Transverse colon (tissue), 4 donors: ENCODE results near the gene TENM4. TPM values are rescaled to one million over a fixed set of nuclear protein-coding genes. Genes with fewer than 3 reads are reported as not detected.

Experiments
- DNase-seq: peaks from one replicate; pipeline ENCODE4 v3.0.0-alpha.2; 2019
- H3K27ac ChIP-seq, 4 donors: fragments of 200-600 bp; sonication (generic); 2 replicates each; pipeline ENCODE4 v1.5.1; 2016 to 2018; ENCODE audit warnings: inconsistent platforms in 4 of 4
- H3K27me3 ChIP-seq: fragments of 200-600 bp; sonication (generic); 2 replicates; pipeline ENCODE4 v1.5.1; 2017; ENCODE audit warnings: inconsistent platforms
- H3K36me3 ChIP-seq, 4 donors: fragments of 200-600 bp; sonication (generic); 2 replicates each; pipeline ENCODE4 v1.5.1; 2017 to 2019; ENCODE audit warnings: inconsistent platforms in 4 of 4
- H3K4me1 ChIP-seq, 4 donors: fragments of 200-600 bp; sonication (generic); 2 replicates each; pipeline ENCODE4 v1.5.1; 2017 to 2020; ENCODE audit warnings: inconsistent platforms in 4 of 4
- H3K4me3 ChIP-seq, 4 donors: fragments of 200-600 bp; sonication (generic); 1 replicate in 1 of 4; 2 replicates in 3 of 4; pipeline versions ENCODE4 v1.5.1 to v1.6.1; 2017 to 2019; ENCODE audit warnings: inconsistent platforms in 4 of 4
- H3K9me3 ChIP-seq, 2 donors: fragments of 200-600 bp; sonication (generic); 2 replicates each; pipeline ENCODE4 v1.5.1; 2017 to 2019; ENCODE audit warnings: inconsistent platforms in 2 of 2
- CTCF ChIP-seq, 5 experiments: fragments of 200-600 bp in 3 of 5; fragments of 450-650 bp in 2 of 5; sonication (generic) in 3 of 5; IDR thresholded peaks; 1 replicate in 2 of 5; 2 replicates in 3 of 5; pipeline ENCODE4 v1.5.1; 2016 to 2017; ENCODE audit warnings: antibody characterized with exemption in 5 of 5, inconsistent platforms in 3 of 5, mild to moderate bottlenecking in 2 of 5, moderate library complexity in 1 of 5
- EP300 ChIP-seq: sonication (generic); formaldehyde crosslinking; IDR thresholded peaks from one replicate; pipeline ENCODE4 v1.6.1; 2017; ENCODE audit warnings: antibody characterized with exemption, low read depth
- POLR2A ChIP-seq: fragments of 450-650 bp; IDR thresholded peaks from one replicate; pipeline ENCODE4 v1.6.1; 2016; ENCODE audit warnings: antibody characterized with exemption, mild to moderate bottlenecking, moderate library complexity
- POLR2AphosphoS5 ChIP-seq, 3 donors: sonication (generic); formaldehyde crosslinking; IDR thresholded peaks; one replicate each; pipeline ENCODE4 v1.6.1; 2016; ENCODE audit warnings: antibody characterized with exemption in 3 of 3
- WGBS, 2 donors: methylation state at CpG; one replicate each; pipeline ENCODE4 v1.1.5; 2018; ENCODE audit warnings: low coverage in 1 of 2; 5-methylcytosine and 5-hydroxymethylcytosine counted together
- in situ Hi-C, 4 donors: fragments of 200-750 bp; cut with MboI; loops; one replicate each; pipeline versions ENCODE4 v1.15.0 to v1.15.1; 2017; ENCODE audit warnings: low sequenced_read_pairs in 3 of 4, low pct_ligation_motif_present in 1 of 4, low pct_unique_long_range_greater_than_20kb in 1 of 4
- intact Hi-C: fragments of 100-400 bp; cut with DNase I; formaldehyde crosslinking; loops from one replicate; pipeline ENCODE4 v1.15.1; 2023; ENCODE audit warnings: low total_unique reads
- total RNA-seq, 4 donors: library from RNA; depleted of rRNA; stranded (reverse); fragments of >200 nt; gene quantifications; one replicate each; pipeline ENCODE4 v1.1.0, GENCODE V29; 2016

Gene TENM4
- total RNA-seq, 4 donors from 2014 or later, result 0.14 to 0.79 (median 0.39) TPM

- intact Hi-C loops, result no loop called here
- Histone ChIP-seq H3K9me3 (no peaks in the 10 kb centered on the region), H3K4me3 (no peak overlapping the region), H3K27ac (no peak overlapping the region), H3K27me3 (peaks cover 4% of the 10 kb centered on the region), H3K4me1 (no peaks in the 10 kb centered on the region), H3K36me3 (no peaks in the 10 kb centered on the region)
- TF ChIP-seq POLR2A (no peak), EP300 (no peak), POLR2AphosphoS5 (IDR thresholded peaks at IDR 0.05) (no peak), CTCF (IDR thresholded peaks at IDR 0.05) (no peak)
- in situ Hi-C loops, result no loop called here
- WGBS, 2 donors, result 68% methylated on average over 5 of the region's 5 CpGs; no CpG with 5 or more reads in 1 of the 2 donors
- no peak for DNase-seq
Measured at GRCh38 chr11:78975081-78975480, 465.7 kb downstream of the TENM4 start.

GRCh38 chr11:78973876-78974275, 467.0 kb downstream of the TENM4 start:
- Histone ChIP-seq H3K4me3 (no peak overlapping the region), H3K36me3 (no peaks in the 10 kb centered on the region), H3K27ac (no peak overlapping the region), H3K4me1 (no peaks in the 10 kb centered on the region), H3K9me3 (no peaks in the 10 kb centered on the region), H3K27me3 (peaks cover 4% of the 10 kb centered on the region)
- no peak for DNase-seq
- in situ Hi-C loops (no loop called here), intact Hi-C loops (no loop called here)
- no peak for TF ChIP-seq EP300
- no peak for TF ChIP-seq POLR2AphosphoS5 (IDR thresholded peaks at IDR 0.05)
- TF ChIP-seq CTCF (IDR thresholded peaks at IDR 0.05), result no peak
- no peak for TF ChIP-seq POLR2A
- 65% methylated on average over 1 of the region's 1 CpG; no CpG with 5 or more reads in 1 of the 2 donors for WGBS, 2 donors

- Histone ChIP-seq H3K4me1 (no peaks in the 10 kb centered on the region), H3K36me3 (no peaks in the 10 kb centered on the region), H3K9me3 (no peaks in the 10 kb centered on the region), H3K27ac (no peak overlapping the region), H3K4me3 (no peak overlapping the region), H3K27me3 (peaks cover 9% of the 10 kb centered on the region)
- in situ Hi-C loops, result no loop called here
- intact Hi-C loops, result no loop called here
- DNase-seq, result no peak
- TF ChIP-seq POLR2A (no peak), EP300 (no peak), CTCF (IDR thresholded peaks at IDR 0.05) (no peak), POLR2AphosphoS5 (IDR thresholded peaks at IDR 0.05) (no peak)
Measured at GRCh38 chr11:78972590-78972989, 468.2 kb downstream of the TENM4 start.

- no peaks in the 10 kb centered on the region for H3K4me1 ChIP-seq
- H3K36me3 ChIP-seq, result no peaks in the 10 kb centered on the region
- intact Hi-C loops, result no loop called here
- H3K4me3 ChIP-seq, result no peak overlapping the region
- 84 to 89% methylated on average over 7 of the region's 7 CpGs for WGBS, 2 donors
- H3K27me3 ChIP-seq, result peaks cover 11% of the 10 kb centered on the region
- no peak overlapping the region for H3K27ac ChIP-seq
- no peaks in the 10 kb centered on the region for H3K9me3 ChIP-seq
- TF ChIP-seq EP300, result no peak
- TF ChIP-seq CTCF (IDR thresholded peaks at IDR 0.05), result no peak
- DNase-seq, result no peak
- in situ Hi-C loops, result no loop called here
Measured at GRCh38 chr11:78972177-78972576, 468.7 kb downstream of the TENM4 start.
